Measurements from ENCODE around the gene ZNF341.

Gene ZNF341

DNA sequence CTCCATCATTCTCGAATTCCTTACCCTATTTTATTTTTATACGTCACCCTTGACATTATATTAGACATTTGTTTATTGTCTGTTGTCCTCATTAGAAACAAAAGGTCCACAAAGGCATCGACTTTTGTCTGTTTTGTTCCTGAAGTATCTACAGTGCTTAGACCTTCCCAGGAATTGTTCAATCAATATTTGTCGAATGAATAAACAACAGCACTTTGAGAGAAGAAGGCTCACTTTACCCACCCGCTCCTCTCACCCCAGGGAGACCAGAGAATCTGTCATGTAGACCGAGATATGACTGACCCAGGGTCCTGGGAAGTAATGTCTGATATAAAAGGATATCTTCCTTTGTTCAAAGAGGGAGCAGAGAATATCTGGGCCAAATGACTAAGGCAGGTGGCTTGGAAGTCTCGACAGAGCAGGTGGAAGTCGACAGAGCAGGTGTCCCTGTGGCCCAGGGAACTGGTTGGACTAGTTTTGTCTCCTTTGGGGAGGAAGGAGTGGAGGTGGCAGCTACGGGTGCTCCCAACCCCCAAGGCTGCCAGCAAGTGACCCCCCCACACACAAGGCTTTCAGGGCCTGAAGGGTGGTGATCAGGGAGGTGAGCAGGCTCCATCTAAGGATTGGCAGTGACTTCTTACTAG lies 64.6 kb downstream of the ZNF341 start:
- no peak for DNase-seq

DNA sequence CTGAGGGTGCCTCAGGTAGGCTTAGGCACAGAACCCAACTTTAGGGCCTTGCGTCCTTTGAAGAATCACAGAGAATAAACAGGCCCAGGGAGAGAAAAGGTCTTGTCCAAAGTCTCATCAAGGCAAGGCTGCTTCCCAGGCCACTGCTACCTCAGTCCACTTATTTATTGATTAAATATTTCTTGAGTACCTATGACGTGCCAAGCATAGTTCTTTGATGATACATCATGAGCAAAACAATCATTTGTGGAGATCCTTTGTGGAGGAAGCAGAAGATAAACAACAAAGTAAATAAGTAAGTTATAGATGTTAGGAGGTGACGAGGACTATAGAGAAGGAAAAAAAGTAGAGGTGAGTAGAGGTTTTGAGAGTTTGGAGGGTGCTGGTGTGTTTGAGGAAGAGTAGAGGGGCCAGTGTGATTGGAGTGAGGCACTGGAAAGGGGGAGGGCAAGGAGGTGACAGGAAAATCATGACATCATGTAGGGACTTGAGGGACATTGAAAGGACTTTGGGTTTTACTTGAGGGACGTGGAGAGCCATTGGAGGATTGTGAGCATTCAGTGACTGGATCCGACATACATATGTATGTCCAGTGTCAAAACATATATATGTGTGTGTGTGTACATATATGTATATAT lies 65.2 kb downstream of the ZNF341 start:
- no peak for DNase-seq

GRCh38 chr20:33798444-33798843 lies 66.6 kb downstream of the ZNF341 start:
- DNase-seq, result no peak

- no peak for DNase-seq
Measured at GRCh38 chr20:33803921-33804337, 72.1 kb downstream of the ZNF341 start.

DNA sequence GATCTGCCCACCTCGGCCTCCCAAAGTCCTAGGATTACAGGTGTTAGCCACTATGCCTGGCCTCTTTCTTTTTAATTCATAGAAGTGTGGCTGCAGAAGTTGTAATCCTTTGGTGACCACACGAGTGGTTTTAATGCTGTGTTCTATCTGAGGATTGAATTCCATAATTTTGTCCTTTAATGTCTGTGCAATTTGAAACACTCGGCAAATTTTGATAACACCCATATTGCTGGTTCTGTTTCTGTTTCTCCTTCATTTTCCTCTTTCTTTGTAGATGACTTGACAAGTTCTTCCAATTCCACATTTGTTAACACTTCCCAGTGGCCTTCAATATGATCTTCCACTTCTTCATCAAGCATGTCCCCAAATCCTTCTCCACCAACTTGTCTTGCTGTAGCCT lies 76.6 kb downstream of the ZNF341 start:
- DNase-seq, result no peak

- DNase-seq, result peak in 3 of 4 experiments; percentile 23 to 84 (median 46)
Measured at GRCh38 chr20:33810259-33810658, 78.5 kb downstream of the ZNF341 start.

GRCh38 chr20:33810885-33811775 lies 79.3 kb downstream of the ZNF341 start, which contains the start of gene CHMP4B:
Gene CHMP4B, plus strand, starts transcription at chr20:33811348. Its CDS starts 121 bp downstream, at chr20:33811469.
- DNase-seq, result peak; percentile 98 to 99 (median 99)

DNA sequence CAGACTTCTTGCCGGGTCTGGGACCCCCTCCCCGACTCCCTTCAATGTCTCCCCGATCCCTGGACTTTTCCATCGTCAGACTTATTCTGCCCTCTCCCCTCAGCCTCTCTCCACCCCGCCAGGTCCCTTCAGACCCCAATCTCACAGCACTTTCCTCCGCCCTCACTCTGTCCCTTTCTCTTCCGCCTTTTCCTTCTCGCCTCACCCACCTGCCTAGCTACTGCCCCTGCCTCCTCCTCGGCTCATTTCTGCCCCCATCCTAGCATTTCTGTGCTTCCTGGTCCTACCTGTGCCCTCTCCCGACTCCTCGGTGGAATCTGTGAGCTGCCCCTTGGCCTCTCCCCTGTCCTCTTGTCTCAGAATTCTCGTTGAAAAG lies 80.0 kb downstream of the ZNF341 start:
- DNase-seq, result peak; percentile 32 to 45 (median 36)

DNA sequence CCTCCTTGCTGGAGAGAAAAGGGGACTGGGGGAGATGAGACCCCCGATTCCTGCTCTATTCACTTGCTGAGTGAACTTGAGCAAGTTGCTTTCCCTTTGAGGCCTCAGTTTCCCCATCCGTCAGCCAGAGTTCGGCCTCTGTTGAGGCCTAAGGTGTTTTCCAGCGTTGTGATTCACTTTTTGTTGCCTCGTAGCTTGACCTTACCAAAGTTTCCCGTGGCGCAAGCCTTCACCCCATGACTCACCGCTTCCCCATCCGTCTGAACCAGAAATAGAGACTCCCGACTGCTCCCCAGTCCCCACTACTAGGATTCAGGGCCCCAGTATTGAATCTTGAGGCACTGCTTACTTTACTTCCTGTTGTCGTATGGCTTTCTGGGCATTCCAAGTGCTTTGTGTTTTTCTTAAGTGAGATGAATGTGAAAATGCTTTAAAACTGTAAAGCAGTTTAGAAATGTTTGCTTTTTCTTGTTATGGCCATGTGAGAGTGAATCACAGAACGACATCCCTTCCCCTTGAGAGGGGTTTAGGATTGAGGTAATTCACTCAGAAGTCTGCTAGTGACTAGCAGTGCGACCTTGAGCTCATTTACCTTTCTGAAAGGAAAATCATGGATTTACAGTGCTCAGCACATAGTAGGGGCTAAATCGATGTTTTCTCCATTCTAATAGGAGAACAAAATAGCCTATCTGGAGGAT lies 80.5 kb downstream of the ZNF341 start:
- DNase-seq, result peak; percentile 88 to 95 (median 92)

GRCh38 chr20:33812908-33813462 lies 81.2 kb downstream of the ZNF341 start:
- DNase-seq, result peak; percentile 26 to 54 (median 53)

DNA sequence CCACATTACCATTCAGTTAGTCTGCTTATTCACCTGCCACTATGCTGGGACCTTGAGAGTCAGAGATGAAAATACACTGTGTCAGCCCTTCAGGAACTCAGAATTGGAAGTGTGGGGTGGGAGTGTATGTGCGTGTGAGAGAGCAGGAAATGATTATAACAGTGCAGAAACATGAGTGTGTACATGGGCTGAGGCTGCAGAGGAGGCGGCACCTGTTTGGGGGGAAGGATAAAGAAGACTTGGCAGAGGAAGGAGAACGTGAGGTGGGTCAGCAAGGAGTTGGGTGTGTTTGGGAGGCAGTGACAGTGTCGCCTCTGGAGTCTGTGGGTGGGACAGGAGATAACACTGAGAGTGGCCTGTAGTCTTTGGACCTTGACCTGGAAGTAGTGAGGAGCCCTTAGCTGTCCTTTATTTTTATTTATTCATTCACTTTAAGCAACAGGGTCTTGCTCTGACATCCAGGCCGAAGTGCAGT lies 82.5 kb downstream of the ZNF341 start:
- peak in 3 of 4 experiments; percentile 13 to 25 (median 16) for DNase-seq

GRCh38 chr20:33815671-33816070 lies 83.9 kb downstream of the ZNF341 start:
- DNase-seq, result no peak

GRCh38 chr20:33816191-33816590 lies 84.4 kb downstream of the ZNF341 start:
- no peak for DNase-seq

DNA sequence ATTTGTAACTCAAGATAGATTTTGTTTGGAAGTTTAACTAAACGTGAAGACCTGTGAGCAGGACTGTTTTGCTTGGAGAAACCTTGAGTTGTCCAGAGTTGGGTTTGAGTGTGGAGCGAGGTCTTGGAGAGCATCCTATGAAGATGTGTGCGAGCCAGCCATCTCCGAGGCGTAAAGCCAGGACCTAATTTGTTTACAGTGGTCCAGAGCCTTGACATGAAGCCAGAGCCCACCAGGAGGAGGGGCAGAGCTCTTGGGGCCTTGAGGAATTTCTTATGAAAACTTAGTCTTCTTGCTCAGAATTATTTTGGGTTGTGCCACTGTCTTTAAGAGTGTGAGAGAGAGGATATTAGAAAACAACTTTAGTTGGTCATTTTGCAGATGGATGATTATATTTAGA lies 85.6 kb downstream of the ZNF341 start:
- DNase-seq, result no peak

DNA sequence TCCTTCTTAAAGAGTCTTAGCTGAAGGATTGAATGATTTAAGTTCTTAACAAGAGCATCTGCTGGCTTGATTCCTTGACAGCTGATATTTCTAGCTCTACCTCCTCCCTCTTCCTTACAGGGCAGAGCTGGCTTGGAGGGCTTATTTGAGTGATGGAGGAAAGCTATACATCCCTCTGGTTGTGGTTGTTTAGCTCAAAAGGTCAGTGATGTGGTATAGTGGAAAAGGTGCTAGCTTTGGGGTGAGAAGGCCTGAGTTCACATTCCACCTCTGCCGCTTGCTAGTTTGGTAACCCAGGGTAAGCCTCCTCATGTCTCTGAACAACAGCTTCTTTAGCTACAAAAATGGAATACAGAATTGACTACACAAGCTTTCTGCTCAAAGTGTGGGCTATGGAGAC lies 87.7 kb downstream of the ZNF341 start:
- DNase-seq, result no peak

- no peak for DNase-seq
Measured at GRCh38 chr20:33820362-33820761, 88.6 kb downstream of the ZNF341 start.

GRCh38 chr20:33821270-33821836 lies 89.6 kb downstream of the ZNF341 start:
- DNase-seq, result no peak

- DNase-seq, result no peak
Measured at GRCh38 chr20:33822423-33822822, 90.6 kb downstream of the ZNF341 start.

DNA sequence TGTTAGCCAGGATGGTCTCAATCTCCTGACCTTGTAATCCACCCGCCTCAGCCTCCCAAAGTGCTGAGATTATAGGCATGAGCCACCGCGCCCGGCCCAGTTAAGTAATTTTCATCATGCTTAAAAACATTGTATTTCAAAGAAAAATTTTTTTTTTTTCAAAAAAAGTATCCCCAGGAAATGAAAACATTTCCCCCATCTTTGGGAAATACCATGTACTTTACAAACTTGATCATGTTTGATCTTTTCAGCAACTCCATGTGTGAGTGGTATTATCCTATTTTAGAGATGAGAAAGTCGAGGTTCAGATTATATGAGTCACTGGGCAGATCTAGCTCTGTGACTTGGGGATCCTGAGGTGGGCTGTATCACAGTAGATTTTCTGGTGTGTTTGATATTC lies 91.2 kb downstream of the ZNF341 start:
- no peak for DNase-seq

DNA sequence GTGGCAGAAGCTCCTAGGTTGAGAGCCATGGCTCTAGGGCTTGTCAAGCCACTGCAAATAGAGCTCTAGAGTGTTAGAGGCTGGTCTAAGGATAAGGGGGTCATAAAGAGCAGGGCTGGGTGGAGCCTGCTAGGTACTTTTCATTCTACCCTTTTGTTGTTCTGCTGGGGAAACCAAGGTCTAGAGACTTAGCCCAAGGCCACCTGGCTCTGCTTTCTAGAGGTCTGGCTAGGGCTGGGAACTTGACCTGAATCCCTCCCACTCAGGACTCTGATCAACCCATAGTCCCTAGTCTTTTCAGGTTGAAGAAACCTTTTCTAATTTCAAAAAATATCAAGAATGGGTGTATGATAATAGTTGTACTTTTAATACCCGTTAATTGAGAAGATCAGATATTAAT lies 93.1 kb downstream of the ZNF341 start:
- no peak for DNase-seq

GRCh38 chr20:33825340-33826269 lies 93.8 kb downstream of the ZNF341 start:
- DNase-seq, result no peak

All from suppressor macrophage (primary cell).